ENCODE data around the gene FAM120A.
"Not testable (repeated sequence)": the region's sequence is repeated elsewhere in the genome, so short reads cannot be mapped to it uniquely, and the experiment has no call there.

Gene FAM120A

GRCh38 chr9:93500571-93501298 lies 49.2 kb downstream of the FAM120A start:
- peak overlapping the region; percentile 25 for H3K9ac ChIP-seq (ENCODE audit: low read length)
- peak overlapping the region; percentile 4 for H3K27ac ChIP-seq (ENCODE audit: low read depth, low read length)
- H3K27me3 ChIP-seq (ENCODE audit: control insufficient read depth in 1 of 2, insufficient read depth in 2 of 2, low read length in 2 of 2), result no peaks in the 10 kb centered on the region
- peak overlapping the region in 1 of 2 donors; percentile 58 for H3K4me3 ChIP-seq (ENCODE audit: low read depth in 1 of 2, low read length in 2 of 2)
- H3K36me3 ChIP-seq (ENCODE audit: insufficient read depth, low read length), result peaks cover 45% of the 10 kb centered on the region
- peaks cover 24% of the 10 kb centered on the region for H3K4me1 ChIP-seq (ENCODE audit: insufficient read depth, low read length)
- H3K9me3 ChIP-seq (ENCODE audit: low read length), result no peaks in the 10 kb centered on the region

GRCh38 chr9:93501406-93501805 lies 49.9 kb downstream of the FAM120A start:
- Histone ChIP-seq H3K4me3 (ENCODE audit: low read depth in 1 of 2, low read length in 2 of 2) (peak overlapping the region in 1 of 2 donors; percentile 58), H3K36me3 (ENCODE audit: insufficient read depth, low read length) (peaks cover 45% of the 10 kb centered on the region), H3K27ac (ENCODE audit: low read depth, low read length) (peak overlapping the region; percentile 50), H3K9ac (ENCODE audit: low read length) (peak overlapping the region; percentile 25), H3K4me1 (ENCODE audit: insufficient read depth, low read length) (peaks cover 31% of the 10 kb centered on the region), H3K27me3 (ENCODE audit: control insufficient read depth in 1 of 2, insufficient read depth in 2 of 2, low read length in 2 of 2) (no peaks in the 10 kb centered on the region), H3K9me3 (ENCODE audit: low read length) (no peaks in the 10 kb centered on the region)

DNA sequence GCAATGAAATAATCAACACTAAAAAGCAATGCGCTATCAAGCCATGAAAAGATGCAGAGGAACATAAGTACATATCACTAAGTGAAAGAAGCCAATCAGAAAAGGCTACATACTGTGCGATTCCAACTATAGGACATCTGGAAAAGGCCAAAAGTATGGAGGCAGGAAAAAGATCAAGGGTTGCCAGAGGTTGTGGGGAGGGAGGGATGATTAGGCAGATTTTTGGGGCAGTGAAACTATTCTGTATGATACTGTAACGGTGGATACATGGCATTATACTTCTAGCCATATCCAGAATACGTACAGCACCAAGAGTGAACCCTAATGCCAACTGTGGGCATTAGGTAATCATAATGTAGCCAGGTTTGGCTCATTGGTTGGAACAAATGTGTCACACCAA lies 51.9 kb downstream of the FAM120A start:
- Histone ChIP-seq H3K36me3 (ENCODE audit: insufficient read depth, low read length) (peaks cover 30% of the 10 kb centered on the region), H3K4me3 (ENCODE audit: low read depth in 1 of 2, low read length in 2 of 2) (no peak overlapping the region), H3K27ac (ENCODE audit: low read depth, low read length) (no peak overlapping the region), H3K4me1 (ENCODE audit: insufficient read depth, low read length) (peaks cover 37% of the 10 kb centered on the region), H3K9ac (ENCODE audit: low read length) (no peak overlapping the region), H3K27me3 (ENCODE audit: control insufficient read depth in 1 of 2, insufficient read depth in 2 of 2, low read length in 2 of 2) (no peaks in the 10 kb centered on the region), H3K9me3 (ENCODE audit: low read length) (no peaks in the 10 kb centered on the region)

DNA sequence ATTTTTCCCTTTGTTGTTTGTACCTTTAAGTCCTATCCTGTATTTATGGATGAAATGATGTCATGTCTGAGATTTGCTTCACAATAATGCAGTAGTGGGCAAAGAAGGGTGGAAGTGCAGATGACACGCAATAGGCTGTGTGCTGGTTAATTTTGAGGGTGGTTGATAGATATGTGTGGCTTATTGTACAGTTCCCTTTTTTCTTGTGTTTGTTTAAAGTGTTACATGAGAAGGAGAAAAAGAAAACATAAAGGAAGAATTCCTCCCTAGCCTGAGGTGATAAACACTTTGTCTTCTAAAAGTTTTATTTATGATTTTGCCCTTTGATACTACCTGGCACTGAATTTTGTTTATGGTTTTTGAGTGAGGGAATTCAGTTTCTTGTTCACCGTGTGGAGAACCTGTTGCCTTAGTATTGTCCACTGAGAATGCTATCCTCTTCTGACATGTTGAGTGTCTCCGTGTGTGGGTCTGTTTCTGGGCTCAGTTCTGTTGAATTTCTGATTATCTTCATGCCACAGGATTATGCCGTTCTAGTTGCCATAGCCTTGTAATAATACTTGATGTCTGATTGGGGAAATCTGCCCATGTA lies 54.2 kb downstream of the FAM120A start:
- Histone ChIP-seq H3K36me3 (ENCODE audit: insufficient read depth, low read length) (peaks cover 10% of the 10 kb centered on the region), H3K4me3 (ENCODE audit: low read depth in 1 of 2, low read length in 2 of 2) (no peak overlapping the region), H3K27ac (ENCODE audit: low read depth, low read length) (peak overlapping the region; percentile 35), H3K9me3 (ENCODE audit: low read length) (no peaks in the 10 kb centered on the region), H3K27me3 (ENCODE audit: control insufficient read depth in 1 of 2, insufficient read depth in 2 of 2, low read length in 2 of 2) (no peaks in the 10 kb centered on the region), H3K9ac (ENCODE audit: low read length) (no peak overlapping the region), H3K4me1 (ENCODE audit: insufficient read depth, low read length) (peaks cover 28% of the 10 kb centered on the region)

- Histone ChIP-seq H3K4me3 (ENCODE audit: low read depth in 1 of 2, low read length in 2 of 2) (no peak overlapping the region), H3K4me1 (ENCODE audit: insufficient read depth, low read length) (peaks cover 26% of the 10 kb centered on the region), H3K27me3 (ENCODE audit: control insufficient read depth in 1 of 2, insufficient read depth in 2 of 2, low read length in 2 of 2) (no peaks in the 10 kb centered on the region), H3K9me3 (ENCODE audit: low read length) (no peaks in the 10 kb centered on the region), H3K9ac (ENCODE audit: low read length) (no peak overlapping the region), H3K36me3 (ENCODE audit: insufficient read depth, low read length) (peaks cover 7% of the 10 kb centered on the region), H3K27ac (ENCODE audit: low read depth, low read length) (no peak overlapping the region)
These were observed 56.3 kb downstream of the FAM120A start for GRCh38 chr9:93507768-93508167.

GRCh38 chr9:93508207-93508606 lies 56.7 kb downstream of the FAM120A start:
- Histone ChIP-seq H3K4me1 (ENCODE audit: insufficient read depth, low read length) (peaks cover 26% of the 10 kb centered on the region), H3K4me3 (ENCODE audit: low read depth in 1 of 2, low read length in 2 of 2) (no peak overlapping the region), H3K27ac (ENCODE audit: low read depth, low read length) (no peak overlapping the region), H3K27me3 (ENCODE audit: control insufficient read depth in 1 of 2, insufficient read depth in 2 of 2, low read length in 2 of 2) (no peaks in the 10 kb centered on the region), H3K36me3 (ENCODE audit: insufficient read depth, low read length) (peaks cover 3% of the 10 kb centered on the region), H3K9me3 (ENCODE audit: low read length) (no peaks in the 10 kb centered on the region), H3K9ac (ENCODE audit: low read length) (no peak overlapping the region)

DNA sequence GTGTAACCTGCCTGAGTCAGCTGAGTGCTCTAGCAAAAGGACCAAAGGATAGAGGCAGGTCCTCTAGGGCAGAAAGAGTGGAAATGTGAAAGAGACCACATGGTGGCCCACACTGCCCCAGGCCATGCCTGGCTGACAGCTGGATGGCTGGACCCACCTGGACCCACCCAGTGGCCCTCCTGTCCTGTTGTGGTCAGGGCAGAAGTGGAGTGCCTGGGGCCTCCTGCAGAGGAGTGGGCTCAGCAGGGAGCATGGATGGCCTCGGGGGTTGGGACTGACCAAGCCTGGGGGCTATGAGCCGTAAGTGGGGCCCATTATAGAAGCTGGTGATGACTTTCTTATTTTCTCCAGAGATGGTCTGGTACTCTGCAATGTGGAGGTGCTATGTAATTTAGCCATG lies 57.6 kb downstream of the FAM120A start:
- no peaks in the 10 kb centered on the region for H3K27me3 ChIP-seq (ENCODE audit: control insufficient read depth in 1 of 2, insufficient read depth in 2 of 2, low read length in 2 of 2)
- no peaks in the 10 kb centered on the region for H3K9me3 ChIP-seq (ENCODE audit: low read length)
- no peak overlapping the region for H3K4me3 ChIP-seq (ENCODE audit: low read depth in 1 of 2, low read length in 2 of 2)
- no peak overlapping the region for H3K27ac ChIP-seq (ENCODE audit: low read depth, low read length)
- no peaks in the 10 kb centered on the region for H3K36me3 ChIP-seq (ENCODE audit: insufficient read depth, low read length)
- H3K9ac ChIP-seq (ENCODE audit: low read length), result no peak overlapping the region
- H3K4me1 ChIP-seq (ENCODE audit: insufficient read depth, low read length), result peaks cover 32% of the 10 kb centered on the region

- Histone ChIP-seq H3K4me3 (ENCODE audit: low read depth in 1 of 2, low read length in 2 of 2) (no peak overlapping the region), H3K4me1 (ENCODE audit: insufficient read depth, low read length) (peaks cover 32% of the 10 kb centered on the region), H3K9ac (ENCODE audit: low read length) (no peak overlapping the region), H3K36me3 (ENCODE audit: insufficient read depth, low read length) (no peaks in the 10 kb centered on the region), H3K9me3 (ENCODE audit: low read length) (no peaks in the 10 kb centered on the region), H3K27ac (ENCODE audit: low read depth, low read length) (no peak overlapping the region), H3K27me3 (ENCODE audit: control insufficient read depth in 1 of 2, insufficient read depth in 2 of 2, low read length in 2 of 2) (no peaks in the 10 kb centered on the region)
These were observed 58.6 kb downstream of the FAM120A start for GRCh38 chr9:93510041-93510440.

GRCh38 chr9:93511228-93511627 lies 59.7 kb downstream of the FAM120A start:
- H3K4me3 ChIP-seq (ENCODE audit: low read depth in 1 of 2, low read length in 2 of 2); H3K9me3 ChIP-seq (ENCODE audit: low read length); H3K27ac ChIP-seq (ENCODE audit: low read depth, low read length); H3K36me3 ChIP-seq (ENCODE audit: insufficient read depth, low read length); H3K9ac ChIP-seq (ENCODE audit: low read length); H3K27me3 ChIP-seq (ENCODE audit: control insufficient read depth in 1 of 2, insufficient read depth in 2 of 2, low read length in 2 of 2): not testable (repeated sequence)
- peaks cover 21% of the 10 kb centered on the region for H3K4me1 ChIP-seq (ENCODE audit: insufficient read depth, low read length)

DNA sequence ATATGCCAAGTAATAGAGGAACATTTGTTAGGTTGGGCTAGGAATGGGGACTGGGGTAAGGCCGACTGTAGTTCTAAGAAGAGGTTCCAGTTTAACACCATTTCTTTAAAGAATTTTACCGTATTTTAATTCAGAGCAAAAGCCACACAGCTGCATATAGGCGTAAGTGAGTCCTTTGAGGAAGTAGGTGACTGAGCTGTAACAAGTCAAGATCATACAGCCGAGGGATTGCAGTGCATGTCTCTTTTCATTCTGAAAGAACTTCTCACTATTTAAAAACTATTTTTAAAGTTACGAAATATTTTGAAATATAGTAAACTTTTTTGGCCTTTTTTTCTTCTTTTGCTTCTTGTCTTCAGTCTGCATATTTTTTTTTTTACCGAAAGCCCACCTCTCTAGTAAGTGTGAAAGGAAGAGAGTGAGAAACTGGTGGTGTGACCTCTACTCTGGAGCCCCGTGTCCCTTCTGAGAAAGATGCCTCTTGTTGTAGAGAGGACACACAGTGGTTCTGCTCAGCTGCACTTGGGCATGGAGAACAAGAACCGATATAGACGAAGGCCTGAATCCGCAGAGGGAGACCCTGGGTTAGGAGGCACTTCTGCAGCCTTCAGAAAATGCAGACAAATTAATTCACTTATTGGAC lies 60.8 kb downstream of the FAM120A start:
- H3K27ac ChIP-seq (ENCODE audit: low read depth, low read length); H3K36me3 ChIP-seq (ENCODE audit: insufficient read depth, low read length); H3K9ac ChIP-seq (ENCODE audit: low read length); H3K9me3 ChIP-seq (ENCODE audit: low read length); H3K4me3 ChIP-seq (ENCODE audit: low read depth in 1 of 2, low read length in 2 of 2); H3K27me3 ChIP-seq (ENCODE audit: control insufficient read depth in 1 of 2, insufficient read depth in 2 of 2, low read length in 2 of 2): not testable (repeated sequence)
- H3K4me1 ChIP-seq (ENCODE audit: insufficient read depth, low read length), result peaks cover 14% of the 10 kb centered on the region

DNA sequence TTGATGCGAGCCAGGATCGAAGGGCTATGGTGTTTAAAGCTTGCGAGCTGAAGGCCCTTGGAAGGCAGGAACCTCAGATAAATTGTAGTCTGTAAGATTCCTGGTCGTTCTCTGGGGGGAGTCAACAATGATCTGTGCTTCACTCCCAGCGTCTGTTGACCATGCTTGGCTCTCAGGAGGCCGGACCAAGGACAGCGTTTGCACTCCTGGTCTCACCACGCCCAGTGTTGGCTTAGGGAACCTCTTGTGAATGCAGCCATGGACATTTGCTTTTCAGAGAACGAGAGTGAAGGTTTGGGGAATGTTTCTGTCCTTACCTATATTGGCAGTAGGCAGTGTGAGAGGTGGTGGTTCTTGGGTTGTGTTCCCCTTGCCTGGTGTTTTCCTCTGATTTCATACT lies 62.1 kb downstream of the FAM120A start:
- H3K4me1 ChIP-seq (ENCODE audit: insufficient read depth, low read length), result peaks cover 14% of the 10 kb centered on the region
- no peak overlapping the region for H3K4me3 ChIP-seq (ENCODE audit: low read depth in 1 of 2, low read length in 2 of 2)
- H3K27me3 ChIP-seq (ENCODE audit: control insufficient read depth in 1 of 2, insufficient read depth in 2 of 2, low read length in 2 of 2), result no peaks in the 10 kb centered on the region
- H3K36me3 ChIP-seq (ENCODE audit: insufficient read depth, low read length), result peaks cover 9% of the 10 kb centered on the region
- H3K27ac ChIP-seq (ENCODE audit: low read depth, low read length), result no peak overlapping the region
- H3K9me3 ChIP-seq (ENCODE audit: low read length), result no peaks in the 10 kb centered on the region
- H3K9ac ChIP-seq (ENCODE audit: low read length), result no peak overlapping the region

Data from muscle layer of colon (tissue), 2 donors.